Subcutaneous adipose tissue (tissue), 4 donors: ENCODE measurements around the gene PPM1L. TPM values are rescaled to one million over a fixed set of nuclear protein-coding genes. Genes with fewer than 3 reads are reported as not detected.

Source experiments
- total RNA-seq, 4 donors: library from RNA; depleted of rRNA; stranded (reverse); fragments of >200 nt; gene quantifications; one replicate each; pipeline ENCODE4 v1.1.0, GENCODE V29; 2016
- TF ChIP-seq, protein P1 (sequence below): fragments of 450-650 bp; IDR thresholded peaks from one replicate; pipeline ENCODE4 v1.5.1; 2016; ENCODE audit warnings: low read depth, mild to moderate bottlenecking, control low read depth, antibody characterized with exemption, moderate library complexity

The PPM1L gene
- total RNA-seq, 4 donors from 2014 or later = 41.1 to 101 (median 52.8) TPM

DNA sequence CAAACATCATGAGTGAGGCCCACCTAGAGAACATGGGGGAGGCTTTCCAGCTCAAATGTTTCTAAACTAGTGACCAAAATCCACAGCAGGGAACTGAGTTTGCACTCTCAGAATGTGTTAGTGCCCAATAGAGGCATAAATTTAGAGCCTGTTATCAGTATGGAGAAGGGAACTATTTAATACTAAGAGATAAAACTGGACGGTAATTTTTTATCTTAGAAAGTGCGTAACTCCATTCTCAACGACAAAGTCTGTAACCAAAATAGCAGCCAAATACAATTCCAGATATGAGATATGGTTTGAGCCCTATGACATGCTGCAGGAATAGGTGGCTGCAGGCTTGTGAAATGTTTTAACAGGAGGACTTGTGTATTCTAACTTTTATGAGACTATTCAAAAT lies 345.6 kb downstream of the PPM1L start:
- TF ChIP-seq, protein P1, sequence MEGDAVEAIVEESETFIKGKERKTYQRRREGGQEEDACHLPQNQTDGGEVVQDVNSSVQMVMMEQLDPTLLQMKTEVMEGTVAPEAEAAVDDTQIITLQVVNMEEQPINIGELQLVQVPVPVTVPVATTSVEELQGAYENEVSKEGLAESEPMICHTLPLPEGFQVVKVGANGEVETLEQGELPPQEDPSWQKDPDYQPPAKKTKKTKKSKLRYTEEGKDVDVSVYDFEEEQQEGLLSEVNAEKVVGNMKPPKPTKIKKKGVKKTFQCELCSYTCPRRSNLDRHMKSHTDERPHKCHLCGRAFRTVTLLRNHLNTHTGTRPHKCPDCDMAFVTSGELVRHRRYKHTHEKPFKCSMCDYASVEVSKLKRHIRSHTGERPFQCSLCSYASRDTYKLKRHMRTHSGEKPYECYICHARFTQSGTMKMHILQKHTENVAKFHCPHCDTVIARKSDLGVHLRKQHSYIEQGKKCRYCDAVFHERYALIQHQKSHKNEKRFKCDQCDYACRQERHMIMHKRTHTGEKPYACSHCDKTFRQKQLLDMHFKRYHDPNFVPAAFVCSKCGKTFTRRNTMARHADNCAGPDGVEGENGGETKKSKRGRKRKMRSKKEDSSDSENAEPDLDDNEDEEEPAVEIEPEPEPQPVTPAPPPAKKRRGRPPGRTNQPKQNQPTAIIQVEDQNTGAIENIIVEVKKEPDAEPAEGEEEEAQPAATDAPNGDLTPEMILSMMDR = no peak

DNA sequence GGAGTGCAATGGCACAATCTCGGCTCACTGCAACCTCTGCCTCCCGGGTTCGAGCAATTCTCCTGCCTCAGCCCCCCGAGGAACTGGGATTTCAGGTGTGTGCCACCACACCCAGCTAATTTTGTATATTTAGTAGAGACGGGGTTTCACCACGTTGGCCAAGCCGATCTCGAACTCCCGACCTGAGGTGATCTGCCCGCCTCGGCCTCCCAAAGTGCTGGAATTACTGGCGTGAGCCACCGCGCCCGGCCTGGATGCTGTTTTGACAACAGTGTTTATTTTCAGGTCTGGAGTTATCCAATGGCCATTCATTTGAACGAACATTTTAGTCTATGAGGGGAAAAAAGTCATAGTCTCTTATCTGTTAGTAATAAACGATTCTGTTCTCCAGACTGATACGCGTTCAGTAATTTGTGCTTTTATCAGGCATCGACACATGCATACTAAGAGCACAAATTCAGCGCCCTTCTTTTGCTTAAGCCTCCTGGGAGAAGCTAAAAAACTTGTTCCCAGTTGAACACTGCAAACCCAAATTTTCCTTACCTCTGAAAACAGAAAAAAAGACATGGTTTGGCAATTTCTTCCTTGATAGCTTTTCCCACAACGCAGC lies 347.9 kb downstream of the PPM1L start:
- TF ChIP-seq, protein P1 = no peak

DNA sequence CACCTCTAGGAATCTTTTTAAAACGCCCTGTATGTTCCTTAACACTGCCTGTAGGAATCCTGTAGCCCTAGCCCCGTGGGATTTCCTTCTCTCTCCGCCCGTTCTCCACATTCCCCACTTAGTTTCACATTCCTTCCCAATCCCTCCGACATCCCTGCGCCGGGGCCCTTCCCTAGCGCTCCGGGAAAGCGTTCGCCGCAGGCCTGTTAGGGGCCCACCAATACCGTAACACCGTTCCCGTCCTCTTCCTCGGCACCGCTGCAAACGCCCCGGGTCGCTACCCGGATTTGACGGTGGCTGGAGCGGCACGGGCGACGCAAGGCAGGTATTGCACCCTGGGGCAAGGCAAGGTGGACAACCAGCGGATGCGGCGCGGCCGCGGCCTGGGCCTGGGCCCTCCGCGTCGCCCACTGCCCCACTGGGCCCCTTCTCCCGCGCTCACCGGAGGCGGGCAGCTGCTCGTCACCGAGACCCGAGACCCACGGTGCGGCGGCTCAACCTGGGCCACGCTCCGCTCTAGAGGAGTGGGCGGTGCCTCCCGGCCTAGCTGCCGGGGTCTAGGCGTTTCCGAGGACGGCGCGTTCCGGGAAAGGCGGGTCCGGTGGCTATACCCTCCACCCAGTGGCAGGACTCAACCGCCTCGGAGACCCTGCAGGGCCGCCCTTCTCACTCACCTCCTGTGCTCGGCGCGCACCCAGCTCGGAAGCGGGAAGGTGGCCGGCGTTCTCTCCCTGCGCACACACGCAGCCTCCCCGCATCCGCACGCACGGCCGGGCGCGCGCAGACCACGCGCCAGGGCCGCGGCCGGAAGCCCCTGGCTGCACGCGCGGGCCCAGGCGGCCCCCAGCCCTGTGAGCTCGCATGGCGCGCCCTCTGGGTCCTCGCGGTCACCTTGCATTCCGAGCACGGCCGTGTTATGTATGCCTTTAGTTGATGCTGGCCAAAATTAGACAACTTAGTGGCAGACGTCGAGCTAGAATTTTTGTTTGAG lies 348.8 kb downstream of the PPM1L start, which contains the start of gene B3GALNT1:
TSS of gene B3GALNT1 (minus strand) at position 789 of the 991 bp plus-strand sequence. CDS start 18,595 bp downstream, outside the sequence.
- TF ChIP-seq, protein P1 = no peak

DNA sequence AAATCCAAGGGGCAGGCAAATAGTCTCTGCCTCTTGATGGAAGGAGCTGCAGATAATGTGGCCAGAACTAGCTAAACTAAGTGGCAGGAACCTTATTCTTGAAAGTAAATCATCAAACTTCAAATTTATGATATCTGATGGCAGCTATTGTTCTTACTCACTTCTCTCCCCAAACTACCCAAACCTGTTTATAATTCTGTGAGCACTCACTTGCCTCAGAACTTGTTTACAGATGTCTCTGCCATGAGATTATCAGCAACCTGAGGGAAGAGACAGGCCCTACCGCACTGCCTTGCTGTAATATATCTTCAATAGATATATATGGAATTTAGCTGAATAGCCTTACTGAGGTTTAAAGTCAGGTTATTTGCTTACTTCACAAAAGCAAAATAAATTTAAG lies 351.3 kb downstream of the PPM1L start:
- TF ChIP-seq, protein P1 = no peak

DNA sequence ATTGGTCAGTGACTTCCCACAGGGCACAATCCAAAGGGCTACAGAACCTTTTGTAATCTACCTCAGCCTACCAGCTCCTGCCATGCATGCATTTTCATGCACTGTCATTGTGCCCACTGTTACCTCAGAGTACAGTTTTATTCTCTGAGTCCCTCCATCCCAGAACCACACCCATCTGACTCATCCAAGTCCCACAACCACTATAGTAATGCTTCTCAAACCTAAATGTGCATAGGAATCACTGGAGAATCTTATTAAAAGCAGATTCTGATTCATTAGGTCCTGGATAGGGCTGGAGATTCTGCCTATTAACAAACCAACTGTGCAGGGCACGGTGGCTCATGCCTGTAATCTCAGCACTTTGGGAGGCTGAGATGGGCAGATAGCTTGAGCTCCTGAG lies 352.8 kb downstream of the PPM1L start:
- TF ChIP-seq, protein P1 = no peak

DNA sequence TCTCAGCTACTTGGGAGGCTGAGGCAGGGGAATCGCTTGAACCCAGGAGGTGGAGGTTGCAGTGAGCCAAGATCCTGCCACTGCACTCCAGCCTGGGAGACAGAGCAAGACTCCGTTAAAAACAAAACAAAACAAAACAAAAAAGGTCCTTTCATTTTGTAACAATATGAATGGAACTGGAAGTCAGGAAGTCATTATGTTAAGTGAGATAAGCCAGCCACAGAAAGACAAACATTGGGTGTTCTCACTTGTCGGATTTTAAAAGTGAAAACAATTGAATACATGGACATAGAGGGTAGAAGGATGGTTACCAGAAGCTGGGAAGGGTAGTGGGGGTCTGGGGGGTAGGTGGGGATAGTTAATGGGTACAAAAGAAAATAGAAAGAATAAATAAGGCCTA lies 361.6 kb downstream of the PPM1L start:
- TF ChIP-seq, protein P1 = no peak

DNA sequence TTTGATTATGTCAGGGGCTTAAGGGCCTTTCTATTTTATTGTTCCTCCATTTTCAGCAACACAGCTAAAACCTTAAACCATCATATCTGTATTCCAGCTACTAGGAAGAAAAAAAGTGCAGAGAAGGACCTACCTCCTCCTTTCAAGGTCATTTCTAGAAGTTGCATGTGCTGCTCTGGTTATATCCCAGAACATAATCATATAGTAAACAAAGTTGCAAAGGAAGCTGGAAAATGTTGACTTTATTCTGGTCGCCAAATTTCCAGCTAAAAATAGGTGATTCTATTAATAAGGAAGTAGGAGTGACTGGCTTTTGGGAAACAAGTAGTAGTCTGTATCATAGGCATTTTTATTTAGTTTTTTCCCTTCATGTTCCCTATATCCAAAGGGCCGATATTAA lies 370.5 kb downstream of the PPM1L start:
- TF ChIP-seq, protein P1 = no peak
